Measurements from ENCODE around the gene CAMK2D.

Gene CAMK2D

DNA sequence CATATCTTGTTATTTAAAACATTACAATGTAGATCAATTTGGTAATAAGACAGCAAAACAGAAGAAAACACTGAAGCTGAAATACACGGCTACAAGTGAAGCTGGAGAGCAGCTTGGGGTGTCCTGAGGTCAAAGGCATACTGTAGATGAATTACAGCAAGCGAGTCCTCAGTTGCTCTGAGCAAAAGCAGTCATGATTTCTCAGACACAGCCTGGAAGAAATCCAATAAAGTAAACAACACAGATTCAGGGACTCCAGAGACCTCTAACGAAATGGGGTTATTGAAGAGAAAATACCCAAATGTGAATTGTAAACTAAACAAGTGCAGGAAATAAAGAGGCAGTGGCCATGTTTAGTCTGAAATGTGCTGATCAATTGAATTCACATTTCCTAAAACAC lies 324.4 kb downstream of the CAMK2D start:
- no peak for DNase-seq (ENCODE audit: low read depth)

GRCh38 chr4:113436360-113436759 lies 325.2 kb downstream of the CAMK2D start:
- DNase-seq (ENCODE audit: low read depth): no peak

GRCh38 chr4:113435893-113436292 lies 325.6 kb downstream of the CAMK2D start:
- no peak for DNase-seq (ENCODE audit: low read depth)

GRCh38 chr4:113434247-113434587 lies 327.3 kb downstream of the CAMK2D start:
- DNase-seq (ENCODE audit: low read depth): no peak

DNA sequence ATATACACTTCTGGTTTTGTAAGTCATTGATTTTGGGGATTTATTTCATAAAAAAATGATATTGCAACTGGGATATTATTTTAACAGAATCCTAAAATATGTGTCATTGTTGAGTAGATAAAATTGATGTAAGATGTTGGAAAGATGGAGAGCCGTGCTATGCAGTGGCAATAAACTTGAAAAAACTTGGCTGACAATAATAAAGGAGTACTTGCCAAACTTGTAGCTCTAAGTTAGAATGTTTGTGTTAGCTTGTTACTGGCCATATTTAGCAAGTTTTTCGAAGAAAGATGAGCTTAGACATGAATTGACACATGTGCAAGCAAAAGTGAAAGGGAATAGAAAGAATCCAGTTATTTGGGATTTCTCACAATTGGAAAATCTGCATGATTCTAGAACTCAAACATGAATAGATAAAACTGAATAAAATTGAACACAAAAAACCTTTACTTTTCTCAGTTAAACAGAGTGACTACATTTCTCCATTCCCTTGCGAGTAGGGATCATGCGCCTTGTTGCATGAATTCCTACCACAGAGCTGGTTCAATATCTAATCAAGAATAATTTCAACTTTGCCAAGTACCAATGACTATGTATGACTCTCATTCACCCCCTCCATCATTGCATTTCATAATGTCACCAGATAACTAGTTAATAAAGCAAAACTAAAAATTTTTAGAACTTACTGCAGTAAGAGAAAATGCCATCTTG lies 327.8 kb downstream of the CAMK2D start:
- no peak for DNase-seq (ENCODE audit: low read depth)

DNA sequence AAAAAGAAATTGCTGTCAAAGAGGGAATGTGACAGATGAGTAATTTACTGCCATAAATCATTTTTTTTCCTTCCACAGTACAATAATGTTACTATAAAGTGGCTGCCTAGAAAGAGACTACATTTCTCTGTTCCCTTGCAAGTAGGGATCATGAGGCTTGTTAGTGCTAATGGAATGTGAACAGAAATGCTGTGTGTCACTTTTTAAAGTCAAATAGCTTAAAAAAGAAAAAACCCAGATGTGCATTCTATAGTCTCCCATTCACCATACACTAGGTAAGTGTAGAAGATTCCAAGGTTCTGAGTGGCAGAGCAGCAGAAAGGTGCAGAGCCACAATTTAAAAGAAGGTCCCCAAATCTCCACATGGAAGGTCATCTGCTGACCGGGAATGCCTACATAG lies 328.4 kb downstream of the CAMK2D start:
- no peak for DNase-seq (ENCODE audit: low read depth)

DNA sequence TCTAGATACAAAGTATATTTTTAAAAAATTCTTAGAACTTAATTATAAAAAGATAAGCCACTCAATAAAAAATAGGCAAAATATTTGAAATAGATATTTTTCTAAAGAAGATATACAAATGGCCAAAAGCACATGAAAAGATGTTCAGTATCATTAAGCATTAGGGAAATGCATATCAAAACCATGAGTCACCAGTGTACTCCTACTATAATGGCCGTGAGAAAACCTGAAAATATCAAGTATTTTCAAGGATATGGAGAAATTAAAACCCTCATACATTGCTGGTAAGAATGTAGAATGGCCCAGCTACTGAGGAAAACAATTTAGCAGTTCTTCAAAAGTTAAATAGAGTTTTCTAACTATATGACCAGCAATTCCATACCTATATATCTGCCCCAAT lies 337.9 kb downstream of the CAMK2D start:
- no peak for DNase-seq (ENCODE audit: low read depth)

DNA sequence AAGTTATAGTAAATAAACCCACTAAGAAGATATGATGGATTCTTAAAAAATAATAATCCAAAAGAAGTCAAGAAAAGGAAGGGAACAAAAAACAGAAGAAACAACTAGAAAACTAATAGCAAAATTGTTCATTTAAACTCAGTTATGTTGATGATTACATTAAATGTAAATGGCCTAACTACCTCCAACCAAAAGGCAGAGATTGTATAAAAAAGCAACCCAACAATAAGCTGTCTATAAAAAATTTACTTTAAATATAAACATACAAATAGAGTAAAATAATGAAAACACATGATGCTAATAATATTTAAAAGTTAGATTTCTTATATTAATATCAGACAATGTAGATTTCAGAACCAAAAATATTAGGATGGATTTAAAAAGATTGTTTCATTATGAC lies 340.6 kb downstream of the CAMK2D start:
- no peak for DNase-seq (ENCODE audit: low read depth)

DNA sequence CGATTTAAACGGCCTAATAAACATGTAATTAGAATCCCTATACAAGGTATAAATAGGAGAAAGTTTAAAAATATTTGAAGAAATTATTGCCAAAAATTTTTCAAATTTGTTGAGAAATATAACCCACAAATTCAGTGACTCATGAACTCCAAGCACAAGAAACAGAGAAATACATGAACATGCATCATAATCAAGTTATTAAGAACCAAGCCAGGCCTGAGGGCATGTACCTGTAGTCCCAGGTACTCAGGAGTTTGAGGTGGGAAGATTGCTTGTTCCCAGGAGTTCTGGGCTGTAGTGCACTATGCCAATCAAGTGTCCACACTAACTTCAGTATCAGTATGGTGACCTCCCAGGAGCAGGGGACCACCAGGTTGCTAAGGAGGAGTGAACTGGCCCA lies 341.9 kb downstream of the CAMK2D start:
- DNase-seq (ENCODE audit: low read depth): no peak

- DNase-seq (ENCODE audit: low read depth): no peak
These were observed 350.0 kb downstream of the CAMK2D start for GRCh38 chr4:113411496-113411938.

- no peak for DNase-seq (ENCODE audit: low read depth)
These were observed 350.9 kb downstream of the CAMK2D start for GRCh38 chr4:113410686-113411085.

GRCh38 chr4:113409181-113409580 lies 352.4 kb downstream of the CAMK2D start:
- no peak for DNase-seq (ENCODE audit: low read depth)

- no peak for DNase-seq (ENCODE audit: low read depth)
These were observed 354.1 kb downstream of the CAMK2D start for GRCh38 chr4:113407409-113407808.

DNA sequence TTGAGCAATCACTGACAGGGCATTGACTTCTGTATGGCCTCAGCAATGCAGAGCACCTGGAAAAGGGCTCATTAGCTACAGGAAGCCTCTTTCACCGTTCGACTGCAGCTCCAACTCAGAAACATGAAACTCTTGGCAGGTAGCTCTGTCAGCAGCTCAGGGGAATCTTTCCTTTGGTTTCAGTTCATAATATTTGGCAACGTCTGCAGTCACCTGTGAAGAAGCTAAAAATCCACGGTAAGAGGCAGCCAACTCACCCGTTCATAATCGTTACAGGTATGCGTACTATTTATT lies 354.9 kb downstream of the CAMK2D start:
- DNase-seq (ENCODE audit: low read depth): no peak

GRCh38 chr4:113405874-113406722 lies 355.4 kb downstream of the CAMK2D start:
- no peak for DNase-seq (ENCODE audit: low read depth)

GRCh38 chr4:113404841-113405240 lies 356.7 kb downstream of the CAMK2D start:
- no peak for DNase-seq (ENCODE audit: low read depth)

DNA sequence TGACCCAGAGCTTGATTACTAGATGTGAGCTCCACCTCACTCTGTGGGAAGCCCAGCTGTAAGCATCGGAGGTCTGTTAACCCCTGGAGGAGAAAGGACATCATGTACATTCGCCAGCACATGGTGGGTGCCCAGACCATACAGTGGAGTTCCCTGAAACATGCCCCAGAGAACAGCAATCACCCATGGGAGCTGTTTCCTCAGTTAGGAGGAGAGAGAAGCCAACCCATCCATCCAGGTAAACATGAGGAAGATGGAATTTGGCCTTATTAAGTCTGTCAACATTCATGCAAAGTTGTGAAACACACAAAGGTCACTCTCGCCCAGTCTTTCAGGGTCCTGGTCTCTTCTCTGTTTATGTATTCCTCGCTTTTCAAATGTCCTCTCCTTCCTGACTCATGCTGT lies 357.4 kb downstream of the CAMK2D start:
- no peak for DNase-seq (ENCODE audit: low read depth)
